ENCODE data around the gene PEX10.

DNA sequence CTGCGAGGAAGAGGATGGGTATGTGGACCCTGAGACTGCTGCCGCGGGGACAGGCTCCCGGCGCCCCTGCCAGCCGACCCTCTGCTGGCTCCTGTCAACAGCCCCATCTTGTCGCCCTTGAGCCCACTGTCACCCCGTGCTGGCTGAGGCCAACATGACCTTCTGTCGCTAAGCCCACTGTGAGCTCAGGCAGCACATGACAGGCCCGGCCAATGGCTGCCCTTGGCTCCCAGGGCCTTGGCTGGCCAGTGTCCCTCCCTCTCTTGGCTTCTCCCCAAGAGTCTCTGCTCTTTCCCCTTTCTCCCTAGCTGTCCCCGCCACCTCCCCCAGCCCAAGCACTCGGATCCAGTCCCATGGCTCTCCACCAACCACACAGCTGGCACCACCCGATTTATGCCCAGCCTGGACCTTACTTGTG lies 3.5 kb downstream of the PEX10 start:
- TF ChIP-seq, protein P1, sequence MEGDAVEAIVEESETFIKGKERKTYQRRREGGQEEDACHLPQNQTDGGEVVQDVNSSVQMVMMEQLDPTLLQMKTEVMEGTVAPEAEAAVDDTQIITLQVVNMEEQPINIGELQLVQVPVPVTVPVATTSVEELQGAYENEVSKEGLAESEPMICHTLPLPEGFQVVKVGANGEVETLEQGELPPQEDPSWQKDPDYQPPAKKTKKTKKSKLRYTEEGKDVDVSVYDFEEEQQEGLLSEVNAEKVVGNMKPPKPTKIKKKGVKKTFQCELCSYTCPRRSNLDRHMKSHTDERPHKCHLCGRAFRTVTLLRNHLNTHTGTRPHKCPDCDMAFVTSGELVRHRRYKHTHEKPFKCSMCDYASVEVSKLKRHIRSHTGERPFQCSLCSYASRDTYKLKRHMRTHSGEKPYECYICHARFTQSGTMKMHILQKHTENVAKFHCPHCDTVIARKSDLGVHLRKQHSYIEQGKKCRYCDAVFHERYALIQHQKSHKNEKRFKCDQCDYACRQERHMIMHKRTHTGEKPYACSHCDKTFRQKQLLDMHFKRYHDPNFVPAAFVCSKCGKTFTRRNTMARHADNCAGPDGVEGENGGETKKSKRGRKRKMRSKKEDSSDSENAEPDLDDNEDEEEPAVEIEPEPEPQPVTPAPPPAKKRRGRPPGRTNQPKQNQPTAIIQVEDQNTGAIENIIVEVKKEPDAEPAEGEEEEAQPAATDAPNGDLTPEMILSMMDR (IDR thresholded peaks at IDR 0.05; ENCODE audit: borderline replicate concordance, extremely low read depth, low read length, poor library complexity, severe bottlenecking) = no peak
- no peak for TF ChIP-seq EZH2 (IDR thresholded peaks at IDR 0.05; ENCODE audit: borderline replicate concordance, low read depth, low read length, severe bottlenecking)

Measured in DND-41 (cell line).